K562 (cell line): ENCODE results near the gene PSMA6. TPM values are rescaled to one million over a fixed set of nuclear protein-coding genes. Genes with fewer than 3 reads are reported as not detected.

Experiments used
- ATAC-seq: fragments of 200-7000 bp; cut with Tn5 transposase; 3 replicates; pipeline ENCODE4 v1.9.1; 2020; ENCODE audit warnings: moderate library complexity
- BruUV-seq: library from RNA; stranded (reverse); fragments of 400-500 nt; replicated peaks from 2 replicates; lab custom pipeline; 2021; lab: Mats Ljungman, UMichigan
- CTCF ChIA-PET: fragments of 300-600 bp; formaldehyde crosslinking; extraction: SDS; loops from one replicate; lab custom pipeline; 2021; ENCODE audit warnings: low intra/inter-chr PET ratio; lab: Yijun Ruan, JAX
- POLR2A ChIA-PET: fragments of 300-600, 350-650 bp; sonication (Branson Sonifier 250); formaldehyde crosslinking; extraction: SDS; loops from one replicate; lab custom pipeline; 2021; ENCODE audit warnings: antibody characterized with exemption, inconsistent platforms; lab: Yijun Ruan, JAX
- DNase-seq, 4 experiments: peaks; one replicate each; pipeline versions ENCODE4 v3.0.0 to v3.0.0-alpha.2; 2011 to 2018; ENCODE audit warnings: low spot score in 3 of 4, mixed read lengths in 3 of 4; ENCODE audit errors: extremely low read depth in 1 of 4
- FAIRE-seq: peaks from 2 replicates; lab custom pipeline; 2011; peaks lifted over from hg19 to GRCh38; lab: Jason Lieb, UNC
- H2AFZ ChIP-seq: 2 replicates; pipeline ENCODE4 v1.6.0; 2011; ENCODE audit warnings: low read depth, low read length, control low read depth, inconsistent platforms
- H3K27ac ChIP-seq: fragments of 200-600 bp; 3 replicates; pipeline ENCODE4 v1.8.0; 2011; ENCODE audit warnings: low read depth, mild to moderate bottlenecking, control low read depth, inconsistent platforms, low read length, moderate library complexity, mixed read lengths; ENCODE audit errors: extremely low read depth
- H3K27me3 ChIP-seq, 2 experiments: fragments of 300-600 bp in 1 of 2; 2 replicates in 1 of 2; 3 replicates in 1 of 2; pipeline versions ENCODE4 v1.6.0 to v1.8.0; 2011; ENCODE audit warnings: inconsistent platforms in 2 of 2, low read length in 2 of 2, mild to moderate bottlenecking in 1 of 2, mixed read lengths in 1 of 2, moderate library complexity in 1 of 2; ENCODE audit not compliant: control insufficient read depth in 2 of 2, insufficient read depth in 2 of 2
- H3K36me3 ChIP-seq: fragments of 300-600 bp; 3 replicates; pipeline ENCODE4 v1.8.0; 2011; ENCODE audit warnings: mild to moderate bottlenecking, low read length, inconsistent platforms; ENCODE audit not compliant: control insufficient read depth, insufficient read depth
- H3K4me1 ChIP-seq, 2 experiments: fragments of 200-600 bp in 1 of 2; replicated peaks in 1 of 2; 2 replicates in 1 of 2; 3 replicates in 1 of 2; pipeline versions ENCODE4 v1.5.1 to v1.8.0; 2011; ENCODE audit warnings: inconsistent platforms in 2 of 2, low read length in 2 of 2, mild to moderate bottlenecking in 1 of 2, mixed read lengths in 1 of 2, moderate library complexity in 1 of 2; ENCODE audit not compliant: control insufficient read depth in 2 of 2, insufficient read depth in 2 of 2
- H3K4me2 ChIP-seq: 2 replicates; pipeline ENCODE4 v1.6.1; 2011; ENCODE audit warnings: low read length, control low read depth, inconsistent platforms, mixed read lengths; ENCODE audit not compliant: insufficient read depth
- H3K4me3 ChIP-seq: fragments of 200-600 bp; sonication (generic), shearing (Covaris generic); 2 replicates; pipeline ENCODE4 v1.5.1; 2016; ENCODE audit warnings: control low read depth, inconsistent platforms
- H3K79me2 ChIP-seq: fragments of 200-600 bp; 3 replicates; pipeline ENCODE4 v1.8.0; 2011; ENCODE audit warnings: low read length, inconsistent platforms; ENCODE audit not compliant: control insufficient read depth, insufficient read depth
- H3K9ac ChIP-seq, 2 experiments: 2 replicates each; pipeline versions ENCODE4 v1.6.0 to v1.6.1; 2011; ENCODE audit warnings: low read depth in 2 of 2, low read length in 2 of 2, control low read depth in 1 of 2, inconsistent platforms in 1 of 2, mild to moderate bottlenecking in 1 of 2, mixed read lengths in 1 of 2; ENCODE audit not compliant: insufficient read depth in 1 of 2
- H3K9me1 ChIP-seq: one replicate; pipeline ENCODE4 v1.6.0; 2011; ENCODE audit warnings: inconsistent platforms, mild to moderate bottlenecking, low read length, moderate library complexity; ENCODE audit not compliant: control insufficient read depth, insufficient read depth
- H3K9me3 ChIP-seq: replicated peaks from 2 replicates; pipeline ENCODE4 v1.5.1; 2011; ENCODE audit warnings: low read depth, low read length, inconsistent platforms; ENCODE audit not compliant: control insufficient read depth, insufficient read depth
- H4K20me1 ChIP-seq: replicated peaks from 2 replicates; pipeline ENCODE4 v1.6.1; 2011; ENCODE audit warnings: low read length, inconsistent platforms, mixed read lengths; ENCODE audit not compliant: control insufficient read depth, insufficient read depth
- CREB3 ChIP-seq: fragments of 450-650 bp; conservative IDR thresholded peaks from 2 replicates; pipeline ENCODE4 v1.6.1; 2016; ENCODE audit warnings: missing genetic modification characterization, low read depth, mild to moderate bottlenecking, missing compliant biosample characterization, moderate library complexity
- ETS2 ChIP-seq: IDR thresholded peaks from 2 replicates; pipeline ENCODE4 v1.6.1; 2016; ENCODE audit warnings: borderline replicate concordance, missing genetic modification characterization, mild to moderate bottlenecking, moderate library complexity, missing compliant biosample characterization; ENCODE audit not compliant: poor library complexity, severe bottlenecking
- HINFP ChIP-seq: fragments of 450-650 bp; conservative IDR thresholded peaks from 2 replicates; pipeline ENCODE4 v1.6.1; 2016; ENCODE audit warnings: missing genetic modification characterization, low read depth, mild to moderate bottlenecking, control low read depth, missing compliant biosample characterization
- HMBOX1 ChIP-seq: sonication (generic); IDR thresholded peaks from 2 replicates; pipeline ENCODE4 v1.6.1; 2016
- IRF1 ChIP-seq: sonication (generic); formaldehyde crosslinking; IDR thresholded peaks from 2 replicates; pipeline ENCODE4 v1.8.0; 2022; ENCODE audit warnings: missing genetic modification reagents, mild to moderate bottlenecking, borderline replicate concordance
- NEUROD1 ChIP-seq: fragments of 150-350 bp; IDR thresholded peaks from 2 replicates; pipeline ENCODE4 v1.6.1; 2014; ENCODE audit warnings: borderline replicate concordance, low read length, low read depth; ENCODE audit not compliant: partially characterized antibody
- PTRF ChIP-seq: fragments of 450-650 bp; IDR thresholded peaks from 2 replicates; pipeline ENCODE4 v1.6.1; 2016; ENCODE audit warnings: mild to moderate bottlenecking, missing genetic modification characterization, missing compliant biosample characterization
- TAF1 ChIP-seq: IDR thresholded peaks from 2 replicates; pipeline ENCODE4 v1.6.1; 2011; ENCODE audit warnings: mild to moderate bottlenecking, low read length, moderate library complexity; ENCODE audit not compliant: insufficient read depth, control insufficient read depth, severe bottlenecking; ENCODE audit errors: extremely low read depth
- TAL1 ChIP-seq: fragments of 450-650 bp; IDR thresholded peaks from 2 replicates; pipeline ENCODE4 v1.6.1; 2016; ENCODE audit warnings: mild to moderate bottlenecking
- ZNF197 ChIP-seq: fragments of 200-800 bp; sonication (Bioruptor generic); IDR thresholded peaks from 2 replicates; pipeline ENCODE4 v1.6.1; 2016; ENCODE audit warnings: low read depth, missing genetic modification characterization, missing compliant biosample characterization
- WGBS: fragments of 100-300 bp; shearing (Covaris generic); methylation state at CpG from one replicate; pipeline ENCODE4 v1.1.6; 2016; ENCODE audit warnings: low coverage, mixed read lengths; ENCODE audit not compliant: insufficient coverage; ENCODE audit errors: missing lambda C conversion rate; 5-methylcytosine and 5-hydroxymethylcytosine counted together
- in situ Hi-C: fragments of 300-500 bp; cut with MboI; formaldehyde crosslinking; loops from 4 replicates; pipeline ENCODE4 v1.15.0; 2018; ENCODE audit warnings: inconsistent platforms, mixed read lengths
- intact Hi-C: fragments of 100-400 bp; cut with micrococcal nuclease; formaldehyde crosslinking; loops from 2 replicates; pipeline ENCODE4 v1.14.2; 2022
- polyA plus RNA-seq, 8 experiments: library from polyadenylated mRNA; depleted of rRNA in 4 of 8; stranded (reverse) in 5 of 8; unstranded in 3 of 8; fragments of >200 nt; fragmentation: Nextera tagmentation in 2 of 8; fragmentation: Illumina TruSeq in 1 of 8; extraction: Ambion mirVana in 2 of 8; extraction: Trizol in 1 of 8; gene quantifications; 2 replicates each; pipeline versions ENCODE4 v1.2.1 to v1.2.3, GENCODE V29; 2011 to 2014; ENCODE audit warnings: inconsistent platforms in 1 of 8, missing spikeins in 1 of 8
- total RNA-seq, 7 experiments: library from RNA; depleted of rRNA in 6 of 7; stranded (reverse); fragments of >200 nt in 6 of 7; fragmentation: Illumina TruSeq in 2 of 7; extraction: Trizol in 2 of 7; gene quantifications; 2 replicates each; pipeline versions ENCODE4 v1.2.1 to v1.2.3, GENCODE V29; 2011 to 2021; ENCODE audit warnings: low replicate concordance in 1 of 7

PSMA6 gene
- total and polyA plus RNA-seq, 9 of the 15 experiments (the other 6 are each of a cell fraction or from before 2014, with no cell fraction given): 210 to 952 (median 288) TPM

- in situ Hi-C loops (no loop called here), intact Hi-C loops (no loop called here)
- DNase-seq (no peak), FAIRE-seq (no peak), ATAC-seq (no peak)
- ChIA-PET POLR2A (interaction anchor here (0.6 to 1.3 kb wide), 2 partner anchors 13 to 44 kb away, joined by 3 to 4 read pairs; no protein-coding TSS in a partner anchor), CTCF (no interaction called here)
- H3K9ac ChIP-seq: no peak overlapping the region
- H3K79me2 ChIP-seq: no peaks in the 10 kb centered on the region
- no peak overlapping the region for H3K4me3 ChIP-seq
- no peaks in the 10 kb centered on the region for H4K20me1 ChIP-seq
- H3K9me1 ChIP-seq: peaks cover 4% of the 10 kb centered on the region
- H2AFZ ChIP-seq: no peak overlapping the region
- TF ChIP-seq TAF1: no peak
- no peak for TF ChIP-seq ETS2 (tag)
- TF ChIP-seq IRF1: no peak
- no peak for TF ChIP-seq PTRF
- TF ChIP-seq TAL1: no peak
- TF ChIP-seq HMBOX1: no peak
- no peak for TF ChIP-seq HINFP
- TF ChIP-seq CREB3 (tag): no peak
- TF ChIP-seq ZNF197 (CRISPR knock-in tag): no peak
- TF ChIP-seq NEUROD1: no peak
- no peaks in the 10 kb centered on the region for H3K27me3 ChIP-seq
- peaks cover 31 to 55% of the 10 kb centered on the region in 2 experiments for H3K4me1 ChIP-seq
- BruUV-seq: no TSS peak
- no peaks in the 10 kb centered on the region for H3K9me3 ChIP-seq
- WGBS: 76% methylated on average over 15 of the region's 16 CpGs
- H3K27ac ChIP-seq: no peak overlapping the region
- H3K4me2 ChIP-seq: no peak overlapping the region
- no peaks in the 10 kb centered on the region for H3K36me3 ChIP-seq
Measured at GRCh38 chr14:35338731-35339405, 46.7 kb downstream of the PSMA6 start.
